Uterus (tissue), 4 donors: ENCODE results near the gene TMEM253. TPM values are rescaled to one million over a fixed set of nuclear protein-coding genes. Genes with fewer than 3 reads are reported as not detected.

Experiments
- DNase-seq, 2 donors: peaks; one replicate each; pipeline ENCODE4 v3.0.0-alpha.2; 2019 to 2020
- H3K27ac ChIP-seq, 2 donors: fragments of 200-600 bp; sonication (generic); 1 replicate in 1 of 2; 2 replicates in 1 of 2; pipeline ENCODE4 v1.5.1; 2016 to 2018
- H3K27me3 ChIP-seq, 2 donors: fragments of 200-600 bp; sonication (generic); one replicate each; pipeline ENCODE4 v1.5.1; 2018 to 2019; ENCODE audit warnings: control low read depth in 1 of 2
- H3K36me3 ChIP-seq, 2 donors: fragments of 200-600 bp; sonication (generic); one replicate each; pipeline ENCODE4 v1.5.1; 2019; ENCODE audit warnings: control low read depth in 1 of 2
- H3K4me1 ChIP-seq, 2 donors: fragments of 200-600 bp; sonication (generic); one replicate each; pipeline ENCODE4 v1.5.1; 2018 to 2019; ENCODE audit warnings: control low read depth in 1 of 2
- H3K4me3 ChIP-seq, 2 donors: fragments of 200-600 bp; sonication (generic); 1 replicate in 1 of 2; 2 replicates in 1 of 2; pipeline ENCODE4 v1.5.1; 2018 to 2019; ENCODE audit warnings: mild to moderate bottlenecking in 1 of 2
- H3K9me3 ChIP-seq, 2 donors: fragments of 200-600 bp; sonication (generic); one replicate each; pipeline ENCODE4 v1.5.1; 2019; ENCODE audit warnings: control low read depth in 1 of 2
- POLR2A ChIP-seq, 2 donors: fragments of 450-650 bp; IDR thresholded peaks; one replicate each; pipeline ENCODE4 v1.6.1; 2016; ENCODE audit warnings: antibody characterized with exemption in 2 of 2, mild to moderate bottlenecking in 1 of 2, moderate library complexity in 1 of 2
- intact Hi-C: fragments of 100-400 bp; cut with DNase I; formaldehyde crosslinking; loops from one replicate; pipeline ENCODE4 v1.15.1; 2023; ENCODE audit warnings: low total_unique reads
- total RNA-seq, 4 donors: library from RNA; depleted of rRNA in 3 of 4; stranded (reverse); fragments of >200 nt in 3 of 4; gene quantifications; one replicate each; pipeline versions ENCODE4 v1.1.0 to v1.2.4, GENCODE V29; 2014 to 2023
- TF ChIP-seq, protein P1 (sequence below), 4 experiments: fragments of 200-600 bp in 2 of 4; fragments of 450-650 bp in 2 of 4; sonication (generic) in 2 of 4; IDR thresholded peaks; one replicate each; pipeline ENCODE4 v1.5.1; 2016 to 2019; ENCODE audit warnings: antibody characterized with exemption in 4 of 4, mild to moderate bottlenecking in 2 of 4, moderate library complexity in 1 of 4
- donor health status: DM: yes; HTN: yes; CAD: no.

Gene TMEM253
- total RNA-seq, 4 donors from 2014 or later, result 0.85 TPM; not detected in 3

- Histone ChIP-seq H3K4me3 (no peak overlapping the region), H3K4me1 (no peaks in the 10 kb centered on the region), H3K27me3 (no peaks in the 10 kb centered on the region), H3K9me3 (no peaks in the 10 kb centered on the region), H3K27ac (no peak overlapping the region), H3K36me3 (no peaks in the 10 kb centered on the region)
- TF ChIP-seq, protein P1, sequence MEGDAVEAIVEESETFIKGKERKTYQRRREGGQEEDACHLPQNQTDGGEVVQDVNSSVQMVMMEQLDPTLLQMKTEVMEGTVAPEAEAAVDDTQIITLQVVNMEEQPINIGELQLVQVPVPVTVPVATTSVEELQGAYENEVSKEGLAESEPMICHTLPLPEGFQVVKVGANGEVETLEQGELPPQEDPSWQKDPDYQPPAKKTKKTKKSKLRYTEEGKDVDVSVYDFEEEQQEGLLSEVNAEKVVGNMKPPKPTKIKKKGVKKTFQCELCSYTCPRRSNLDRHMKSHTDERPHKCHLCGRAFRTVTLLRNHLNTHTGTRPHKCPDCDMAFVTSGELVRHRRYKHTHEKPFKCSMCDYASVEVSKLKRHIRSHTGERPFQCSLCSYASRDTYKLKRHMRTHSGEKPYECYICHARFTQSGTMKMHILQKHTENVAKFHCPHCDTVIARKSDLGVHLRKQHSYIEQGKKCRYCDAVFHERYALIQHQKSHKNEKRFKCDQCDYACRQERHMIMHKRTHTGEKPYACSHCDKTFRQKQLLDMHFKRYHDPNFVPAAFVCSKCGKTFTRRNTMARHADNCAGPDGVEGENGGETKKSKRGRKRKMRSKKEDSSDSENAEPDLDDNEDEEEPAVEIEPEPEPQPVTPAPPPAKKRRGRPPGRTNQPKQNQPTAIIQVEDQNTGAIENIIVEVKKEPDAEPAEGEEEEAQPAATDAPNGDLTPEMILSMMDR (IDR thresholded peaks at IDR 0.05), result no peak
- TF ChIP-seq POLR2A (IDR thresholded peaks at IDR 0.05), result no peak
- intact Hi-C loops, result no loop called here
- DNase-seq, result no peak
Measured at GRCh38 chr14:21059842-21060613, 40.8 kb upstream of the TMEM253 start.

DNA sequence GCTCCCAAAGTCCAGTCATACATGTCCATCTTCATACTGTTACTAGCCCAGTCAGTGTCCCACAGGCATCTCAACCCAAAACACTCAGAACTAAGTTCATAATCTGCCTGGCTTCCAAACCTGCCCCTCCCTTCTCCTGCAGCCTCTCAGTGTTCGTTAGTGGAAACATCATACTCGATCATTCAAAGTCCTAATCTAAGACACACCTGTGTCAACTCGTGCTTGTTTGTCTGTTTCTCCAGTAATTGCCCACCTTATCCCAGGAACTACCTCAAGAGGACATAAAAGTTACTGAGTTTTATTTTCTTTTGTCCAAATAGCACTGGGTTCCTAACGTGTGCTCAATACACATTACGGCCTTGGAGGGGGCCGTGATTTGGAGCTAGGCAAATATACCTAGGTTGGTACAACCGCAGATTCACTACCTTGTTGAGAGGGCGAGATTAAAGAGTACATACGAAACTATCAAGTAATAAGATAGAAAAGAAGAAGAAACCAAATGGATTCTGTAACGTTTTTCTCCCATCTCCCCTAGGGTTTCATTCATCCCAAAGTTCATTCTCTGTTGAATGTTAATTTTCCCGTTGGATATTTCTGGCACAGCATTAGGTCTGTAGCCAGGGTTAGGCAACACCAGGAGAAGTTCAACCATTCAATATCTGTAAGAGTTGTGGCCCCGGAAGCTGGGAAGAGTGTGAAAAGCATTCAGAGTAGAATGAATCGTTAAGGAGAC lies 40.1 kb upstream of the TMEM253 start:
- Histone ChIP-seq H3K9me3 (no peaks in the 10 kb centered on the region), H3K4me3 (no peak overlapping the region), H3K27ac (no peak overlapping the region), H3K4me1 (no peaks in the 10 kb centered on the region), H3K36me3 (no peaks in the 10 kb centered on the region), H3K27me3 (no peaks in the 10 kb centered on the region)
- intact Hi-C loops, result no loop called here
- TF ChIP-seq, protein P1 (IDR thresholded peaks at IDR 0.05), result no peak
- no peak for TF ChIP-seq POLR2A (IDR thresholded peaks at IDR 0.05)
- DNase-seq, result no peak

GRCh38 chr14:21061347-21061668 lies 39.6 kb upstream of the TMEM253 start:
- Histone ChIP-seq H3K9me3 (no peaks in the 10 kb centered on the region), H3K4me1 (no peaks in the 10 kb centered on the region), H3K27me3 (no peaks in the 10 kb centered on the region), H3K36me3 (no peaks in the 10 kb centered on the region), H3K4me3 (no peak overlapping the region), H3K27ac (no peak overlapping the region)
- no peak for DNase-seq
- no peak for TF ChIP-seq POLR2A (IDR thresholded peaks at IDR 0.05)
- TF ChIP-seq, protein P1 (IDR thresholded peaks at IDR 0.05), result no peak
- intact Hi-C loops, result no loop called here

DNA sequence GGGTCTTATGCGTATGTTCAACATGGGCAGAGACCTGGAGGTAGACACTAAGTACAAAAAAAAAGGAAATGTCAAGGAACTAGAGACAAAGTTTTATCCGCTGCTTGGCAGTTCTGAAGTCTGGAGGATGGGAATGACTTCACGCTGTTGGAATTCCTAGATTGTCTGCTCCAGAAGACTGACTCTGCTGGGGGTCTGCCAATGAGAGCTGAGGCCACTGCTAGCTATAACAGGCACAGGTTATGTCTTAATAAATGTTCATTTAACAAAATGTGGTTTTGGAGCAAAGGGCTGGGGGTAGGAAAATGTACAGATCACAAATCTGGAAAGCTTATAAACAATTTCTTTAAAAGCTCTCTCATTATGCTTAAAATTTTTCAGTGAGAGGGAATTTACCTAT lies 37.4 kb upstream of the TMEM253 start:
- no peak for TF ChIP-seq POLR2A (IDR thresholded peaks at IDR 0.05)
- TF ChIP-seq, protein P1 (IDR thresholded peaks at IDR 0.05), result no peak
- intact Hi-C loops, result no loop called here
- Histone ChIP-seq H3K9me3 (no peaks in the 10 kb centered on the region), H3K27ac (no peak overlapping the region), H3K4me3 (no peak overlapping the region), H3K36me3 (no peaks in the 10 kb centered on the region), H3K27me3 (no peaks in the 10 kb centered on the region), H3K4me1 (no peaks in the 10 kb centered on the region)
- DNase-seq, result no peak

GRCh38 chr14:21066882-21067502 lies 33.9 kb upstream of the TMEM253 start:
- no peaks in the 10 kb centered on the region for H3K4me1 ChIP-seq
- DNase-seq, result no peak
- no peaks in the 10 kb centered on the region for H3K36me3 ChIP-seq
- intact Hi-C loops, result loop anchor here (5.0 kb wide), 1 partner anchor 35 kb away; the partner anchor contains the start of gene TMEM253
- H3K27ac ChIP-seq, result no peak overlapping the region
- TF ChIP-seq POLR2A (IDR thresholded peaks at IDR 0.05), result no peak
- TF ChIP-seq, protein P1 (IDR thresholded peaks at IDR 0.05), result no peak
- no peaks in the 10 kb centered on the region for H3K9me3 ChIP-seq
- H3K27me3 ChIP-seq, result no peaks in the 10 kb centered on the region
- no peak overlapping the region for H3K4me3 ChIP-seq
